GM18520 (cell line): ENCODE results near the gene LTA.
"Not testable (repeated sequence)": the region's sequence is repeated elsewhere in the genome, so short reads cannot be mapped to it uniquely, and the experiment has no call there.

Source experiments
- ATAC-seq: cut with Tn5 transposase; IDR thresholded peaks from one replicate; pipeline ENCODE4 v1.9.1; 2021; ENCODE audit not compliant: unreplicated experiment

Gene LTA

GRCh38 chr6:31586599-31587281 is 14.7 kb downstream of the LTA start:
- no peak for ATAC-seq

- no peak for ATAC-seq
Measured at GRCh38 chr6:31587791-31588777, 16.0 kb downstream of the LTA start.

- ATAC-seq = no peak
Measured at GRCh38 chr6:31588871-31589650, 17.0 kb downstream of the LTA start.

- not testable (repeated sequence) for ATAC-seq
Measured at GRCh38 chr6:31590691-31591090, 18.6 kb downstream of the LTA start.

GRCh38 chr6:31592396-31592771 is 20.3 kb downstream of the LTA start:
- no peak for ATAC-seq

GRCh38 chr6:31597006-31597405 is 24.9 kb downstream of the LTA start:
- no peak for ATAC-seq

GRCh38 chr6:31607317-31607716 is 35.2 kb downstream of the LTA start:
- no peak for ATAC-seq

GRCh38 chr6:31609519-31610406 is 37.7 kb downstream of the LTA start:
- ATAC-seq = no peak

GRCh38 chr6:31610968-31611367 is 38.9 kb downstream of the LTA start:
- ATAC-seq = no peak

GRCh38 chr6:31614075-31614619 is 42.1 kb downstream of the LTA start:
- ATAC-seq = no peak

GRCh38 chr6:31614684-31615578 is 42.8 kb downstream of the LTA start, which contains the start of gene AIF1:
TSS of gene AIF1 (plus strand) at chr6:31615234. CDS start at chr6:31615330, 96 bp downstream.
- ATAC-seq = no peak

GRCh38 chr6:31615748-31616147 is 43.7 kb downstream of the LTA start:
- no peak for ATAC-seq

- ATAC-seq = no peak
Measured at GRCh38 chr6:31617010-31617409, 44.9 kb downstream of the LTA start.

GRCh38 chr6:31619805-31620585 is 47.9 kb downstream of the LTA start:
- peak; percentile 75 for ATAC-seq

GRCh38 chr6:31620586-31621319 is 48.7 kb downstream of the LTA start, which contains the start of gene PRRC2A:
TSS of gene PRRC2A (plus strand) at chr6:31620715. CDS start at chr6:31622790, 2,075 bp downstream.
- peak; percentile 44 for ATAC-seq

GRCh38 chr6:31621320-31621939 is 49.3 kb downstream of the LTA start:
- no peak for ATAC-seq

GRCh38 chr6:31621991-31622390 is 49.9 kb downstream of the LTA start:
- ATAC-seq = no peak
